Measurements from ENCODE around the gene NRP2. TPM values are rescaled to one million over a fixed set of nuclear protein-coding genes. Genes with fewer than 3 reads are reported as not detected.
A peak's percentile ranks its signal among the peaks of the same experiment; 100 is the strongest.

The NRP2 gene
- total RNA-seq, 2 experiments from 2014 or later: 1.4 to 2.3 TPM

GRCh38 chr2:205686056-205686782, 3.9 kb downstream of the NRP2 start:
- no peak for DNase-seq
- Mint-ChIP-seq H3K4me1 (peaks cover 38% of the 10 kb centered on the region), H3K36me3 (ENCODE audit: low read depth) (no peaks in the 10 kb centered on the region), H3K9me3 (no peaks in the 10 kb centered on the region), H3K4me3 (peak overlapping the region; percentile 61), H3K27me3 (peaks cover 75% of the 10 kb centered on the region), H3K27ac (no peak overlapping the region)
- CTCF ChIA-PET: no interaction called here
- POLR2A ChIA-PET: no interaction called here

GRCh38 chr2:205686783-205687640, 4.7 kb downstream of the NRP2 start:
- ChIA-PET POLR2A (no interaction called here), CTCF (no interaction called here)
- no peaks in the 10 kb centered on the region for H3K9me3 Mint-ChIP-seq
- H3K27me3 Mint-ChIP-seq: peaks cover 73% of the 10 kb centered on the region
- DNase-seq: no peak
- H3K4me3 Mint-ChIP-seq: no peak overlapping the region
- H3K27ac Mint-ChIP-seq: no peak overlapping the region
- H3K36me3 Mint-ChIP-seq (ENCODE audit: low read depth): no peaks in the 10 kb centered on the region
- peaks cover 32% of the 10 kb centered on the region for H3K4me1 Mint-ChIP-seq

GRCh38 chr2:205687641-205687956, 5.3 kb downstream of the NRP2 start:
- no peak overlapping the region for H3K4me3 Mint-ChIP-seq
- ChIA-PET CTCF (no interaction called here), POLR2A (no interaction called here)
- peaks cover 72% of the 10 kb centered on the region for H3K27me3 Mint-ChIP-seq
- H3K4me1 Mint-ChIP-seq: peaks cover 31% of the 10 kb centered on the region
- DNase-seq: no peak
- H3K27ac Mint-ChIP-seq: no peak overlapping the region
- H3K9me3 Mint-ChIP-seq: no peaks in the 10 kb centered on the region
- H3K36me3 Mint-ChIP-seq (ENCODE audit: low read depth): no peaks in the 10 kb centered on the region

- Mint-ChIP-seq H3K36me3 (ENCODE audit: low read depth) (no peaks in the 10 kb centered on the region), H3K27me3 (peaks cover 63% of the 10 kb centered on the region)
These were observed 6.3 kb downstream of the NRP2 start for GRCh38 chr2:205688417-205689200.

GRCh38 chr2:205689820-205690219, 7.5 kb downstream of the NRP2 start:
- Mint-ChIP-seq H3K27me3 (peaks cover 55% of the 10 kb centered on the region), H3K4me3 (no peak overlapping the region), H3K4me1 (peaks cover 16% of the 10 kb centered on the region), H3K27ac (no peak overlapping the region), H3K9me3 (no peaks in the 10 kb centered on the region), H3K36me3 (ENCODE audit: low read depth) (no peaks in the 10 kb centered on the region)
- ChIA-PET POLR2A (no interaction called here), CTCF (no interaction called here)
- no peak for DNase-seq

More at GRCh38 chr2:205688417-205689200, 6.3 kb downstream of the NRP2 start:
- ChIA-PET CTCF (no interaction called here), POLR2A (no interaction called here)
- DNase-seq: no peak
- no peaks in the 10 kb centered on the region for H3K9me3 Mint-ChIP-seq
- H3K4me1 Mint-ChIP-seq: peaks cover 22% of the 10 kb centered on the region
- H3K27ac Mint-ChIP-seq: no peak overlapping the region
- no peak overlapping the region for H3K4me3 Mint-ChIP-seq

- POLR2A ChIA-PET: no interaction called here
- DNase-seq: no peak
- peaks cover under 1% of the 10 kb centered on the region for H3K4me1 Mint-ChIP-seq
- H3K36me3 Mint-ChIP-seq (ENCODE audit: low read depth): no peaks in the 10 kb centered on the region
- peaks cover 37% of the 10 kb centered on the region for H3K27me3 Mint-ChIP-seq
- no peak overlapping the region for H3K27ac Mint-ChIP-seq
- H3K9me3 Mint-ChIP-seq: no peaks in the 10 kb centered on the region
- CTCF ChIA-PET: no interaction called here
- H3K4me3 Mint-ChIP-seq: no peak overlapping the region
These were observed 9.8 kb downstream of the NRP2 start for GRCh38 chr2:205692104-205692503.

- peaks cover 22% of the 10 kb centered on the region for H3K27me3 Mint-ChIP-seq
- no peak overlapping the region for H3K27ac Mint-ChIP-seq
- ChIA-PET CTCF (interaction anchor here (1.7 kb wide), 1 partner anchor 19 kb away, joined by 5 read pairs; no protein-coding TSS in a partner anchor), POLR2A (no interaction called here)
- no peaks in the 10 kb centered on the region for H3K4me1 Mint-ChIP-seq
- no peaks in the 10 kb centered on the region for H3K9me3 Mint-ChIP-seq
- H3K4me3 Mint-ChIP-seq: no peak overlapping the region
- H3K36me3 Mint-ChIP-seq (ENCODE audit: low read depth): no peaks in the 10 kb centered on the region
- DNase-seq: no peak
These were observed 12.0 kb downstream of the NRP2 start for GRCh38 chr2:205694256-205694655.

GRCh38 chr2:205695460-205695991, 13.2 kb downstream of the NRP2 start:
- peaks cover 19% of the 10 kb centered on the region for H3K27me3 Mint-ChIP-seq
- no peaks in the 10 kb centered on the region for H3K36me3 Mint-ChIP-seq (ENCODE audit: low read depth)
- H3K4me3 Mint-ChIP-seq: no peak overlapping the region
- no peak overlapping the region for H3K27ac Mint-ChIP-seq
- no peaks in the 10 kb centered on the region for H3K9me3 Mint-ChIP-seq
- ChIA-PET POLR2A (no interaction called here), CTCF (no interaction called here)
- H3K4me1 Mint-ChIP-seq: peaks cover 4% of the 10 kb centered on the region
- DNase-seq: no peak

GRCh38 chr2:205696331-205696926, 14.1 kb downstream of the NRP2 start:
- Mint-ChIP-seq H3K27me3 (peaks cover 12% of the 10 kb centered on the region), H3K36me3 (ENCODE audit: low read depth) (no peaks in the 10 kb centered on the region), H3K27ac (no peak overlapping the region), H3K4me1 (peaks cover 4% of the 10 kb centered on the region), H3K9me3 (no peaks in the 10 kb centered on the region), H3K4me3 (no peak overlapping the region)
- CTCF ChIA-PET: no interaction called here
- no peak for DNase-seq
- POLR2A ChIA-PET: no interaction called here

- peaks cover 4% of the 10 kb centered on the region for H3K4me1 Mint-ChIP-seq
- no peaks in the 10 kb centered on the region for H3K36me3 Mint-ChIP-seq (ENCODE audit: low read depth)
- H3K27ac Mint-ChIP-seq: no peak overlapping the region
- no peaks in the 10 kb centered on the region for H3K9me3 Mint-ChIP-seq
- ChIA-PET CTCF (no interaction called here), POLR2A (no interaction called here)
- H3K27me3 Mint-ChIP-seq: peaks cover 8% of the 10 kb centered on the region
- no peak overlapping the region for H3K4me3 Mint-ChIP-seq
- DNase-seq: no peak
These were observed 14.7 kb downstream of the NRP2 start for GRCh38 chr2:205696927-205697441.

- peaks cover 7% of the 10 kb centered on the region for H3K27me3 Mint-ChIP-seq
- ChIA-PET POLR2A (no interaction called here), CTCF (no interaction called here)
- no peaks in the 10 kb centered on the region for H3K36me3 Mint-ChIP-seq (ENCODE audit: low read depth)
- no peak overlapping the region for H3K27ac Mint-ChIP-seq
- H3K9me3 Mint-ChIP-seq: no peaks in the 10 kb centered on the region
- H3K4me1 Mint-ChIP-seq: peaks cover 4% of the 10 kb centered on the region
- H3K4me3 Mint-ChIP-seq: no peak overlapping the region
- DNase-seq: no peak
These were observed 16.3 kb downstream of the NRP2 start for GRCh38 chr2:205698286-205699268.

Measured in activated CD4-positive, alpha-beta memory T cell treated with anti-CD3 and anti-CD28 coated beads, Interleukin-2, amount 10 ng/mL, durations not matched to agents 7 days and 5 days (primary cell).